ENCODE measurements around the gene SCTR. TPM values are rescaled to one million over a fixed set of nuclear protein-coding genes. Genes with fewer than 3 reads are reported as not detected.

Gene SCTR
- total RNA-seq, 1 donor = not detected

Other genes with a start within 250 kb of the SCTR start
- 4.8 TPM for gene C2orf76, start 157.6 kb downstream of the SCTR start, total RNA-seq
- 46.8 TPM for gene DBI, start 157.5 kb downstream of the SCTR start, total RNA-seq
- gene TMEM37, start 92.6 kb downstream of the SCTR start, total RNA-seq = not detected
- gene CFAP221, start 20.0 kb upstream of the SCTR start, total RNA-seq = 0.31 TPM
- 2.7 TPM for gene TMEM177, start 154.7 kb upstream of the SCTR start, total RNA-seq
- gene PTPN4, start 235.4 kb upstream of the SCTR start, total RNA-seq = 85.0 TPM